OCI-LY7 (cell line): ENCODE data around the gene MTARC2. TPM values are rescaled to one million over a fixed set of nuclear protein-coding genes. Genes with fewer than 3 reads are reported as not detected.
"Not testable (repeated sequence)": the region's sequence is repeated elsewhere in the genome, so short reads cannot be mapped to it uniquely, and the experiment has no call there.

Experiments used
- BruUV-seq: library from RNA; stranded (reverse); fragments of 400-500 nt; replicated peaks from 2 replicates; lab custom pipeline; 2021; lab: Mats Ljungman, UMichigan
- CTCF ChIA-PET: fragments of 300-600 bp; sonication (Branson Sonifier 250); formaldehyde crosslinking; loops from one replicate; lab custom pipeline; 2022; ENCODE audit warnings: antibody characterized with exemption; ENCODE audit not compliant: unreplicated experiment; lab: Charles Lee
- POLR2A ChIA-PET: fragments of 300-600 bp; sonication (Branson Sonifier 250); formaldehyde crosslinking; loops from one replicate; lab custom pipeline; 2022; ENCODE audit warnings: antibody characterized with exemption; lab: Charles Lee
- DNase-seq: peaks from one replicate; pipeline ENCODE4 v3.0.0-alpha.2; 2015; ENCODE audit warnings: low spot score
- H2AFZ ChIP-seq: fragments of 200-600 bp; sonication (generic), shearing (Covaris generic); 2 replicates; pipeline ENCODE4 v1.6.1; 2014; ENCODE audit warnings: mild to moderate bottlenecking, antibody characterized with exemption, low read length, moderate library complexity
- H3K27ac ChIP-seq: fragments of 200-600 bp; sonication (generic); 2 replicates; pipeline ENCODE4 v1.5.1; 2014; ENCODE audit warnings: mixed run types, low read depth, mild to moderate bottlenecking, moderate library complexity, low read length, inconsistent platforms; ENCODE audit not compliant: poor library complexity, severe bottlenecking
- H3K36me3 ChIP-seq: fragments of 200-600 bp; sonication (generic); 2 replicates; pipeline ENCODE4 v1.6.1; 2014; ENCODE audit warnings: mild to moderate bottlenecking, antibody characterized with exemption, low read length, moderate library complexity, mixed read lengths; ENCODE audit not compliant: insufficient read depth
- H3K4me1 ChIP-seq: fragments of 200-600 bp; sonication (generic); 2 replicates; pipeline ENCODE4 v1.5.1; 2014; ENCODE audit warnings: mild to moderate bottlenecking, low read length; ENCODE audit not compliant: insufficient read depth, poor library complexity, severe bottlenecking
- H3K4me2 ChIP-seq: fragments of 200-600 bp; sonication (generic); 2 replicates; pipeline ENCODE4 v1.6.1; 2014; ENCODE audit warnings: mild to moderate bottlenecking, low read length
- H3K4me3 ChIP-seq: fragments of 200-600 bp; sonication (generic); 2 replicates; pipeline ENCODE4 v1.5.1; 2014; ENCODE audit warnings: mild to moderate bottlenecking, low read depth, low read length; ENCODE audit not compliant: poor library complexity, severe bottlenecking
- H3K79me2 ChIP-seq: fragments of 200-600 bp; sonication (generic); 2 replicates; pipeline ENCODE4 v1.6.1; 2016; ENCODE audit warnings: low read depth, mild to moderate bottlenecking, low read length, moderate library complexity, mixed read lengths; ENCODE audit not compliant: insufficient read depth
- H3K9me2 ChIP-seq: fragments of 200-600 bp; sonication (generic); 2 replicates; pipeline ENCODE4 v1.6.1; 2016; ENCODE audit warnings: mild to moderate bottlenecking, low read length, mixed read lengths; ENCODE audit not compliant: insufficient read depth
- H3K9me3 ChIP-seq: fragments of 200-600 bp; sonication (generic); 2 replicates; pipeline ENCODE4 v1.6.1; 2014; ENCODE audit warnings: mild to moderate bottlenecking, mixed run types, low read length, mixed read lengths
- H4K20me1 ChIP-seq: fragments of 200-600 bp; sonication (generic); 2 replicates; pipeline ENCODE4 v1.6.1; 2014; ENCODE audit warnings: mild to moderate bottlenecking, antibody characterized with exemption, low read length, moderate library complexity, mixed read lengths; ENCODE audit not compliant: insufficient read depth
- EZH2phosphoT487 ChIP-seq: fragments of 200-600 bp; sonication (generic); IDR thresholded peaks from 2 replicates; pipeline ENCODE4 v1.6.1; 2018; ENCODE audit warnings: low read depth, borderline replicate concordance, mild to moderate bottlenecking, mixed run types, antibody characterized with exemption, low read length, moderate library complexity, mixed read lengths
- intact Hi-C: fragments of 100-400 bp; cut with micrococcal nuclease; formaldehyde crosslinking; loops from one replicate; pipeline ENCODE4 v1.10.0; 2022; ENCODE audit not compliant: unreplicated experiment
- total RNA-seq, 2 experiments: library from RNA; depleted of rRNA in 1 of 2; stranded (reverse); fragments of >200 nt in 1 of 2; shearing (Covaris generic) in 1 of 2; gene quantifications; 2 replicates each; pipeline ENCODE4 v1.2.3, GENCODE V29; 2014 to 2022
- TF ChIP-seq, protein P1 (sequence below): fragments of 200-600 bp; sonication (generic); conservative IDR thresholded peaks from 2 replicates; pipeline ENCODE4 v1.5.1; 2014; ENCODE audit warnings: mild to moderate bottlenecking, antibody characterized with exemption, low read length, moderate library complexity, mixed read lengths

MTARC2 gene
- total RNA-seq, 2 experiments from 2014 or later, result not detected

DNA sequence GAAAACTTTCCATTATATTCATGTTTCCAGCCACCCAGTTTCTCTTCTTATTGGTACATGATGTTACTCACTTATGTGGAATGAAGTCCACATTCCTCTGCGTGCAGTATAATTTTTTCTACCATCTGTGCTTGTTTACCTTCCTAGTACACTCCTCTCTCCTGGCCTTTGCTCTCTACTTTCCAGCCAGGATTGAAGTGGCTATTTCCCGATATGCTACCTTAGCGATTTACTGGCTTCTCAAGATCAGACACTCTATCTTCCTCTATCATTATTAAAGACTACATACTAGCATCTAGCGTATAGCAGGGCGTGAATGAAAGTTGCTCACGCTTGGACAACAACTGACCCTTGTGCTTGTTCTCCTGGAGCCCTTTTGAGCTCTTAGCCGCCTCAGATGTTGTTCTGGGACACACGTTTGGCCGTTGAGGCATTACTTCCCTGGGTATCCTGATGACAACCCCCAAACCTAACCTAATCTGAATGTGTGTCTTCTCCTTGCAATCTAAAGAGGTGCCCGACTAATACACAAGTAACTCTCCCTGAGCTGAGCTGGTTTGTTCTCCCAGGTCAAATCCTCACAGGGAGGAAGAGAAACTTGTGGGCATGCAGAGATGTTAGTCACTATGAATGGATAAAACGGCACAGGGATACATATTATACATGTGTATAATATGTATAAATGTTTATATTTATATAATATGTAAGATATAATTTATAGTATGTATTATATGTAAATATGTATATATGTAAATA is 13.4 kb upstream of the MTARC2 start:
- H3K9me2 ChIP-seq, result no peaks in the 10 kb centered on the region
- no TSS peak for BruUV-seq
- TF ChIP-seq, protein P1, sequence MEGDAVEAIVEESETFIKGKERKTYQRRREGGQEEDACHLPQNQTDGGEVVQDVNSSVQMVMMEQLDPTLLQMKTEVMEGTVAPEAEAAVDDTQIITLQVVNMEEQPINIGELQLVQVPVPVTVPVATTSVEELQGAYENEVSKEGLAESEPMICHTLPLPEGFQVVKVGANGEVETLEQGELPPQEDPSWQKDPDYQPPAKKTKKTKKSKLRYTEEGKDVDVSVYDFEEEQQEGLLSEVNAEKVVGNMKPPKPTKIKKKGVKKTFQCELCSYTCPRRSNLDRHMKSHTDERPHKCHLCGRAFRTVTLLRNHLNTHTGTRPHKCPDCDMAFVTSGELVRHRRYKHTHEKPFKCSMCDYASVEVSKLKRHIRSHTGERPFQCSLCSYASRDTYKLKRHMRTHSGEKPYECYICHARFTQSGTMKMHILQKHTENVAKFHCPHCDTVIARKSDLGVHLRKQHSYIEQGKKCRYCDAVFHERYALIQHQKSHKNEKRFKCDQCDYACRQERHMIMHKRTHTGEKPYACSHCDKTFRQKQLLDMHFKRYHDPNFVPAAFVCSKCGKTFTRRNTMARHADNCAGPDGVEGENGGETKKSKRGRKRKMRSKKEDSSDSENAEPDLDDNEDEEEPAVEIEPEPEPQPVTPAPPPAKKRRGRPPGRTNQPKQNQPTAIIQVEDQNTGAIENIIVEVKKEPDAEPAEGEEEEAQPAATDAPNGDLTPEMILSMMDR, result no peak
- no peak for TF ChIP-seq EZH2phosphoT487
- H3K27ac ChIP-seq, result no peak overlapping the region
- peaks cover 7% of the 10 kb centered on the region for H3K4me1 ChIP-seq
- ChIA-PET CTCF (no interaction called here), POLR2A (interaction anchor here (0.6 to 0.7 kb wide), 2 partner anchors 100 to 1360 kb away, joined by 3 to 4 read pairs; no protein-coding TSS in a partner anchor)
- no peak overlapping the region for H2AFZ ChIP-seq
- no peaks in the 10 kb centered on the region for H4K20me1 ChIP-seq
- H3K4me3 ChIP-seq, result no peak overlapping the region
- H3K9me3 ChIP-seq, result no peaks in the 10 kb centered on the region
- H3K4me2 ChIP-seq, result no peak overlapping the region
- intact Hi-C loops, result no loop called here
- H3K36me3 ChIP-seq, result no peaks in the 10 kb centered on the region
- no peak for DNase-seq
- no peaks in the 10 kb centered on the region for H3K79me2 ChIP-seq

DNA sequence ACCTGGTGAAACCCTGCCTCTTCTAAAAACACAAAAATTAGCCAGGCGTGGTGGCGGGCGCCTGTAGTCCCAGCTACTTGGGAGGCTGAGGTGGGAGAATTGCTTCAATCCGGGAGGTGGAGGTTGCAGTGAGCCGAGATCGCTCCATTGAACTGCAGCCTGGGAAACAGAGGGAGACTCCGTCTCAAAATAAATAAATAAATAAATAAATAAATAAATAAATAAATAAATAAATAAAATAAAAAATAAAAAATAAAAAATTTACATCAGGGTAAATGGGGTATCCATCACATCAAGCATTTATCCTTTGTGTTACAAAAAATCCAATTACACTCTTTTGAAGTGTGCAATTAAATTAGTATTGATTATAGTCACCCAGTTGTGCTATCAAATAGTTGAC is 11.8 kb upstream of the MTARC2 start:
- CTCF ChIA-PET, result not testable (repeated sequence)

DNA sequence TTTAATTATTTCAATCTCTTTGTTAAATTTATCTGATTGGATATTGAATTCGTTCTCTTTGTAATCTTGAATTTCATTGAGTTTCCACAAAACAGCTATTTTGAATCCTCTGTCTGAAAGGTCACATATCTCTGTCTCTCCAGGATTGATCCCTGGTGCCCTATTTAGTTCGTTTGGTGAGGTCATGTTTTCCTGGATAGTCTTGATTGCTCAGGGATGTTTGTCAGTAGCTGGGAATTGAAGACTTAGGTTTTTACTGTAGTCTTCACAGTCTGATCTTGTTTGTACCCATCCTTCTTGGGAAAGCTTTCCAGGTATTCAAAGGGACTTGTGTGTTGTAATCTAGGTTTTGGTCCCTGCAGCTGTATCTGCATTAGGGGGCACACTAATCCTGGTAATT is 6.8 kb upstream of the MTARC2 start:
- no peaks in the 10 kb centered on the region for H3K4me1 ChIP-seq
- H4K20me1 ChIP-seq, result no peaks in the 10 kb centered on the region
- CTCF ChIA-PET, result no interaction called here
- H3K27ac ChIP-seq, result no peak overlapping the region
- no TSS peak for BruUV-seq
- no peak for TF ChIP-seq EZH2phosphoT487
- TF ChIP-seq, protein P1, result no peak
- POLR2A ChIA-PET, result no interaction called here
- DNase-seq, result no peak
- intact Hi-C loops, result no loop called here
- no peaks in the 10 kb centered on the region for H3K9me3 ChIP-seq
- H3K9me2 ChIP-seq, result no peaks in the 10 kb centered on the region
- H3K36me3 ChIP-seq, result no peaks in the 10 kb centered on the region
- H3K4me3 ChIP-seq, result no peak overlapping the region
- H3K4me2 ChIP-seq, result no peak overlapping the region
- no peak overlapping the region for H2AFZ ChIP-seq
- H3K79me2 ChIP-seq, result no peaks in the 10 kb centered on the region

More for the DNA sequence above, 11.8 kb upstream of the MTARC2 start:
- H3K9me2 ChIP-seq, H3K9me3 ChIP-seq, DNase-seq, POLR2A ChIA-PET, H3K4me1 ChIP-seq, H3K36me3 ChIP-seq, intact Hi-C loops, H4K20me1 ChIP-seq, H3K4me2 ChIP-seq, H3K27ac ChIP-seq, H3K4me3 ChIP-seq, H3K79me2 ChIP-seq, BruUV-seq, H2AFZ ChIP-seq: not testable (repeated sequence)
